ENCODE data around the gene STOML1.

DNA sequence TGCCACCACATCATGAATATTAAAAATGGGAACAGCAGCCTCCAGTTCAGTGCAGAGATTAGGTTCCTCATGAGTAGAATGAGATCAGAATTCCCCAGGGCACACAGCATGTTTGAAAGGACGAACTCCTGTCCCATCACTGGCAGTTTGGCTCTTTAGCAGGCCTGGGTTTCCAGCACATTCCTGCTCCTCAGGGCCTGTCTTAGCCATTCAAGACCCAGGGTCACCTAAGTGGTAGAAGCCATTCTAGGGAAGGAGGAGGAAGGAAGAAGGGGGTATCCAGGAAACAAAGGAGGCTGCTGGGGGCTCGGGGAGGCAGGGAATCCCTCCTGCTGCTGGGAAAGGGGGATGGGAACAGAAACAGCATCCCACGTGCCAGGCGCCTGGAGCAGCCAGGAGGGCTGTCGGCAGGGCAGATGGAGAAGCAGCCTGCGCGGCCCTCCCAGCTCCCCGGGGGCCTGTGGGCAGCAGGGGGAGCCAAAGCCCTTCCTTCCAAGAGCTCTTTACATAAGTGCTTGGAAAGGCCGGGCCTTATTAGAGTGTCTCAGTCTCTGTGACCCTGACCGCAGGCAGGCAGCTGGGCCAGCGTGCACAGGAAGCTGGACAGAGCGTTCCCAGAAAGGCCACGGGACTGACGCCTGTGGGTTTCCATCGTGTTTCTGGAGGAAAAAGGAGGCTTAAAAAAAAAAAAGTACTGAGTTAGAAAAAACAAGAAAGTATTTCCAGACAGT is 41.1 kb downstream of the STOML1 start:
- TF ChIP-seq EP300 (IDR thresholded peaks at IDR 0.05) (no peak), CEBPB (IDR thresholded peaks at IDR 0.05) (no peak), SMC3 (IDR thresholded peaks at IDR 0.05) (no peak; the same call in 2 of the 3 replicates), CTCF (IDR thresholded peaks at IDR 0.05) (peak; percentile 58), BCL3 (IDR thresholded peaks at IDR 0.05) (no peak), KDM5A (IDR thresholded peaks at IDR 0.05) (no peak)
